Measurements from ENCODE around the gene SH2B2.

SH2B2 gene

GRCh38 chr7:102273749-102274712 is 12.6 kb upstream of the SH2B2 start:
- peak; percentile 71 for DNase-seq (ENCODE audit: low read depth)
- TF ChIP-seq, protein P1, sequence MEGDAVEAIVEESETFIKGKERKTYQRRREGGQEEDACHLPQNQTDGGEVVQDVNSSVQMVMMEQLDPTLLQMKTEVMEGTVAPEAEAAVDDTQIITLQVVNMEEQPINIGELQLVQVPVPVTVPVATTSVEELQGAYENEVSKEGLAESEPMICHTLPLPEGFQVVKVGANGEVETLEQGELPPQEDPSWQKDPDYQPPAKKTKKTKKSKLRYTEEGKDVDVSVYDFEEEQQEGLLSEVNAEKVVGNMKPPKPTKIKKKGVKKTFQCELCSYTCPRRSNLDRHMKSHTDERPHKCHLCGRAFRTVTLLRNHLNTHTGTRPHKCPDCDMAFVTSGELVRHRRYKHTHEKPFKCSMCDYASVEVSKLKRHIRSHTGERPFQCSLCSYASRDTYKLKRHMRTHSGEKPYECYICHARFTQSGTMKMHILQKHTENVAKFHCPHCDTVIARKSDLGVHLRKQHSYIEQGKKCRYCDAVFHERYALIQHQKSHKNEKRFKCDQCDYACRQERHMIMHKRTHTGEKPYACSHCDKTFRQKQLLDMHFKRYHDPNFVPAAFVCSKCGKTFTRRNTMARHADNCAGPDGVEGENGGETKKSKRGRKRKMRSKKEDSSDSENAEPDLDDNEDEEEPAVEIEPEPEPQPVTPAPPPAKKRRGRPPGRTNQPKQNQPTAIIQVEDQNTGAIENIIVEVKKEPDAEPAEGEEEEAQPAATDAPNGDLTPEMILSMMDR (conservative IDR thresholded peaks at IDR 0.05; ENCODE audit: low read depth, low read length): no peak

GRCh38 chr7:102275123-102275703 is 11.5 kb upstream of the SH2B2 start:
- DNase-seq (ENCODE audit: low read depth): no peak
- H3K4me3 ChIP-seq (ENCODE audit: low read length): no peak overlapping the region

More at GRCh38 chr7:102273749-102274712, 12.6 kb upstream of the SH2B2 start:
- no peak overlapping the region for H3K4me3 ChIP-seq (ENCODE audit: low read length)

GRCh38 chr7:102277901-102278300 is 8.8 kb upstream of the SH2B2 start:
- TF ChIP-seq, protein P1 (conservative IDR thresholded peaks at IDR 0.05; ENCODE audit: low read depth, low read length): no peak
- no peak overlapping the region for H3K4me3 ChIP-seq (ENCODE audit: low read length)
- DNase-seq (ENCODE audit: low read depth): no peak

More at GRCh38 chr7:102275123-102275703, 11.5 kb upstream of the SH2B2 start:
- TF ChIP-seq, protein P1 (conservative IDR thresholded peaks at IDR 0.05; ENCODE audit: low read depth, low read length): no peak

DNA sequence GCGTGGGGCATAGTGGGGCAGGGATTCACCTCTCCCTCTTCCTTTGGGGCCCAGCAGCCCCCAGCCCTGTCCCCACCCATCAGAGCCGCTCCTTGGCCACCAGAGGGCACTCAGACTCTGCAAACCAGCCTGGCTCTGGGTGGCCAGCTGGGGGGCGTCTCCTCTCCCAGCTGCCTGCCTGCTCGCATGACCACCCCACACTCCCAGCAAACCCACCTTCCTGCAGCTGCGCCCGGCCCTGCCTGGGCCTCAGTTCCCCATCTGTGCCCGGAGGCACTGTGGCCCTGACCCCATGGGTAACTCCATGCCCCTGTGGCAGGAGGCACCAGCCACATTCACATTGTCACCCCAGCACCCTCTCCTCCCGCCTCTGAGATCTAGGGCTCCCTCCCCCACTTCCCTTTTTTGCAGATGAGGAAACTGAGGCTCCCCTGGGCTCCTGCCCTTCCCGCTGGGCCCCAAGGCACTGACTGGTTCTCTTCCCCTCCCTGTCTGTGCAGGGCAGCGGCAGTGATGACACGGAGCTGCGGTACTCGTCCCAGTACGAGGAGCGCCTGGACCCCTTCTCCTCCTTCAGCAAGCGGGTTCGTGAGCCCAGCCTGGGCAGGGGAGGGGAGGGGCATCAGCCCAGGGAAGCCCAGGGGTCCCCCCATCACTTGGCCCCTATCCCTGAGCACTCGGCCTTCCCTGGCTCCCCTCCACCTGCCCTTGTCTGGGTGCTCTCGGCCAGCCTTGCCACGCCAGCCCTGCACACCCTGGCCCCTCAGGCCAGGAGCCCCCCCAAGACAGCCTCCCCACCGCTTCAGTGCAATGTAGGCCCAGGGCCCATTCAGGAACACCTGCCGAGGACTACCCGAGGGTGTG is 6.9 kb upstream of the SH2B2 start:
- no peak overlapping the region for H3K4me3 ChIP-seq (ENCODE audit: low read length)
- TF ChIP-seq, protein P1 (conservative IDR thresholded peaks at IDR 0.05; ENCODE audit: low read depth, low read length): peak; percentile 84

DNA sequence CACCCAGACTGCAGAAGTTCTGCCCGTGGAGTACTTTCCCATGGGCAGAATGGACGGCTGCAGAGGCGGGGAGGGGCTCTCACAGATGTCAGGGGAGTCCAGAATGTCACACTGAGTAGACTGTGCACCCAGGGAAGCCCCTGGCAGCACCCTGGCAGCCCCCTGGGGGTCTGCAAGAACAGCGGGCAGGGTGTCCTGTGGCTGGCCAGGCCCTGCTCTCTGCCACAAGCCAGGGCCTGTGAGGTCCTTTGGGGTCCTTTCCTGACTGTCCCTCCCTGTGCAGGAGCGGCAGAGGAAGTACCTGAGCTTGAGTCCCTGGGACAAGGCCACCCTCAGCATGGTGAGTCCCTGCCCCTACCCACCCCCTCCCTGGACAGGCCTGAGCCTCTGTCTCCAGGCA is 6.1 kb upstream of the SH2B2 start:
- H3K4me3 ChIP-seq (ENCODE audit: low read length): no peak overlapping the region
- no peak for DNase-seq (ENCODE audit: low read depth)
- TF ChIP-seq, protein P1 (conservative IDR thresholded peaks at IDR 0.05; ENCODE audit: low read depth, low read length): no peak

More for the DNA sequence above, 6.9 kb upstream of the SH2B2 start:
- DNase-seq (ENCODE audit: low read depth): no peak

- TF ChIP-seq, protein P1 (conservative IDR thresholded peaks at IDR 0.05; ENCODE audit: low read depth, low read length): no peak
- DNase-seq (ENCODE audit: low read depth): no peak
- H3K4me3 ChIP-seq (ENCODE audit: low read length): no peak overlapping the region
Measured at GRCh38 chr7:102281785-102282184, 4.9 kb upstream of the SH2B2 start.

All from retinal pigment epithelial cell (primary cell).